Measurements from ENCODE around the gene SRI. TPM values are rescaled to one million over a fixed set of nuclear protein-coding genes. Genes with fewer than 3 reads are reported as not detected.

Gene SRI
- total RNA-seq, 1 experiment from 2014 or later = 136 TPM

GRCh38 chr7:88229302-88229995, 9.6 kb upstream of the SRI start:
- H2BK15ac ChIP-seq (ENCODE audit: low read depth, low read length) = no peak overlapping the region
- H3K79me2 ChIP-seq (ENCODE audit: insufficient read depth, low read length) = no peaks in the 10 kb centered on the region
- H2AK5ac ChIP-seq (ENCODE audit: insufficient read length, low read length) = no peak overlapping the region
- no peak overlapping the region for H2BK120ac ChIP-seq (ENCODE audit: low read depth, low read length, poor library complexity, severe bottlenecking)
- no CpG with 5 or more reads among the region's 4 CpGs for WGBS (ENCODE audit: extremely low coverage, insufficient read length, low lambda C conversion rate)
- Mint-ChIP-seq H3K4me3 (no peak overlapping the region), H3K9me3 (no peaks in the 10 kb centered on the region), H3K36me3 (ENCODE audit: insufficient read depth in 1 of 3, low read depth in 3 of 3) (no peaks in the 10 kb centered on the region), H3K27me3 (ENCODE audit: low read depth) (no peaks in the 10 kb centered on the region), H3K4me1 (no peaks in the 10 kb centered on the region), H3K27ac (no peak overlapping the region)
- H3K27ac ChIP-seq (ENCODE audit: insufficient read length, low read depth, low read length) = no peak overlapping the region
- H3K18ac ChIP-seq (ENCODE audit: insufficient read length, low read depth, low read length) = no peak overlapping the region
- H3K9ac ChIP-seq (ENCODE audit: extremely low read depth, insufficient read length, low read length) = no peak overlapping the region
- H3K27me3 ChIP-seq (ENCODE audit: insufficient read depth, low read length) = no peaks in the 10 kb centered on the region
- no peak overlapping the region for H4K91ac ChIP-seq (ENCODE audit: insufficient read length, low read depth, low read length)
- no peak overlapping the region for H3K4ac ChIP-seq (ENCODE audit: low read depth, low read length)
- H3K79me1 ChIP-seq (ENCODE audit: insufficient read depth, low read depth, low read length, poor library complexity, severe bottlenecking) = no peaks in the 10 kb centered on the region
- H3K56ac ChIP-seq (ENCODE audit: insufficient read length, low read depth, low read length) = no peak overlapping the region
- no peaks in the 10 kb centered on the region for H4K20me1 ChIP-seq (ENCODE audit: control insufficient read depth, insufficient read depth, insufficient read length)
- no peak overlapping the region for H3T11ph ChIP-seq (ENCODE audit: low read length)
- TF ChIP-seq CTCF (conservative IDR thresholded peaks at IDR 0.05) = no peak
- H3K23ac ChIP-seq (ENCODE audit: insufficient read length, low read depth, low read length) = no peak overlapping the region
- H3K9me3 ChIP-seq (ENCODE audit: control insufficient read depth, low read depth, low read length) = no peaks in the 10 kb centered on the region
- no peak overlapping the region for H2BK5ac ChIP-seq (ENCODE audit: insufficient read length, low read length)
- H2BK20ac ChIP-seq (ENCODE audit: low read depth, low read length, poor library complexity, severe bottlenecking) = no peak overlapping the region
- H3K23me2 ChIP-seq (ENCODE audit: insufficient read length, low read depth, low read length, poor library complexity, severe bottlenecking) = no peaks in the 10 kb centered on the region
- DNase-seq = no peak
- no peak overlapping the region for H3K14ac ChIP-seq (ENCODE audit: insufficient read depth, low read length)
- H4K5ac ChIP-seq (ENCODE audit: insufficient read length, low read depth, low read length) = no peak overlapping the region
- H2BK12ac ChIP-seq (ENCODE audit: insufficient read length, low read depth, low read length) = no peak overlapping the region
- H3K4me2 ChIP-seq (ENCODE audit: insufficient read depth, insufficient read length, low read length) = no peak overlapping the region
- H3K4me1 ChIP-seq (ENCODE audit: insufficient read depth, low read length) = no peaks in the 10 kb centered on the region
- H2AFZ ChIP-seq (ENCODE audit: low read length) = no peak overlapping the region
- H4K8ac ChIP-seq (replicated peaks; ENCODE audit: insufficient read length, low read depth, low read length) = no peak overlapping the region
